K562 treated with DMSO at 1 percent for 48 hours (cell line): ENCODE results near the gene UMPS. TPM values are rescaled to one million over a fixed set of nuclear protein-coding genes. Genes with fewer than 3 reads are reported as not detected.

Source experiments
- total RNA-seq: library from RNA; unstranded; fragments of 300-600 nt; gene quantifications from 2 replicates; pipeline ENCODE4 v1.2.3, GENCODE V29; 2022; ENCODE audit warnings: low replicate concordance; ENCODE audit errors: extremely low read depth

Gene UMPS
- total RNA-seq: not detected in 2 replicates

DNA sequence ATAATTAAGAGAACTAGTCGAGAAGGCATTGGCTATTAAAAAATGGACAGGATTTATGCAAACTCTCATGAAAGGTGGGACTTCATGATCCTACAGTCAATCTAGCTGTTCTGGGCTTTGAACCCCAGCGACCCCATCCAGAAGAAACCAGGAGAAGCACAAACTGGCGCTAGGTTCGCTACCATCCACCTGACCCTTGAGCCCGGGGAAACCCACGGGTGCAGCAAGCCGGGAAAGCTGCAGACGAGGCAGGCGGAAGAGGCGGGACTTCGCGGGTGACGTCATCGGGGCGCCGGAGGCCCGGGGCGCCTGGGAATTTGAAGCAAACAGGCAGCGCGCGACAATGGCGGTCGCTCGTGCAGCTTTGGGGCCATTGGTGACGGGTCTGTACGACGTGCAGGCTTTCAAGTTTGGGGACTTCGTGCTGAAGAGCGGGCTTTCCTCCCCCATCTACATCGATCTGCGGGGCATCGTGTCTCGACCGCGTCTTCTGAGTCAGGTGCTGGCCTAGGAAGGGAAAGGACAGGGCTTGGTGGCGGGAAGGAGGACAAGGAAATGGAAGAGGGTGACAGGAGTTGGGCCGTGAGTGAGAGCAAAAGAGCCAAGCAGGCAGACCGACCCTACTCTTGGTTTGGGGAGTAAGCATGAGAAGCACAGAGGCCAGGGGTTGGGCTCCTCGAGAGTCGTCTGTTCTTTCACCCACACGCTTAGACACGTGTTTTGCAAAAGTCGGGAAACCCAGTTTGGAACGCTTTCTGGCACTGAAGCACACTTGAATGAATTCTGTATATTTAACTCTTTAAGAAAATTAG, at the start of gene UMPS:
UMPS (plus strand) TSS at position 324 of the 812 bp plus-strand sequence; CDS start at position 344, 20 bp downstream.

Other genes with a start within 250 kb of the UMPS start
- gene ITGB5, start 156.9 kb downstream of the UMPS start, total RNA-seq: not detected in 2 replicates
- gene MUC13, start 204.3 kb downstream of the UMPS start, total RNA-seq: not detected in 2 replicates